ENCODE data around the gene NF2. TPM values are rescaled to one million over a fixed set of nuclear protein-coding genes. Genes with fewer than 3 reads are reported as not detected.
"Not testable (repeated sequence)": the region's sequence is repeated elsewhere in the genome, so short reads cannot be mapped to it uniquely, and the experiment has no call there.

The NF2 gene
- total and polyA plus RNA-seq, 12 donors = 12.2 to 67.4 (median 45.5) TPM

GRCh38 chr22:29587938-29588699 is 15.3 kb upstream of the NF2 start:
- peak; percentile 38 to 64 (median 59) for DNase-seq
- H3K27ac ChIP-seq = no peak overlapping the region
- H3K9me3 ChIP-seq (replicated peaks in 1 of 3) = no peaks in the 10 kb centered on the region
- H3K27me3 ChIP-seq = no peaks in the 10 kb centered on the region
- H3K4me1 ChIP-seq (replicated peaks in 1 of 2) = no peaks in the 10 kb centered on the region
- no peak for TF ChIP-seq POLR2A (IDR thresholded peaks at IDR 0.05)
- TF ChIP-seq CTCF (IDR thresholded peaks at IDR 0.05) = no peak
- 65 to 78% (median 73%) methylated on average over 7 to 9 of the region's 9 CpGs for WGBS, 4 donors
- intact Hi-C loops (cut with DNase I) = no loop called here
- H3K4me3 ChIP-seq = no peak overlapping the region
- H3K36me3 ChIP-seq (replicated peaks in 1 of 2) = no peaks in the 10 kb centered on the region

- intact Hi-C loops (cut with DNase I) = no loop called here
- WGBS, 4 donors = 62 to 67% (median 65%) methylated on average over 3 to 4 of the region's 4 CpGs
- Histone ChIP-seq H3K27me3 (no peaks in the 10 kb centered on the region), H3K9me3 (replicated peaks in 1 of 3) (no peaks in the 10 kb centered on the region), H3K36me3 (replicated peaks in 1 of 2) (no peaks in the 10 kb centered on the region), H3K27ac (no peak overlapping the region), H3K4me1 (replicated peaks in 1 of 2) (no peaks in the 10 kb centered on the region), H3K4me3 (no peak overlapping the region)
- TF ChIP-seq POLR2A (IDR thresholded peaks at IDR 0.05) = no peak
- no peak for TF ChIP-seq CTCF (IDR thresholded peaks at IDR 0.05)
- no peak for DNase-seq
Measured at GRCh38 chr22:29593923-29594322, 9.5 kb upstream of the NF2 start.

- H3K9me3 ChIP-seq (replicated peaks in 1 of 3); DNase-seq; intact Hi-C loops (cut with DNase I); H3K4me3 ChIP-seq; H3K27ac ChIP-seq; H3K27me3 ChIP-seq; H3K36me3 ChIP-seq (replicated peaks in 1 of 2); H3K4me1 ChIP-seq (replicated peaks in 1 of 2): not testable (repeated sequence)
- 74 to 93% (median 77%) methylated on average over 4 to 6 of the region's 6 CpGs for WGBS, 4 donors
Measured at GRCh38 chr22:29594447-29594846, 9.0 kb upstream of the NF2 start.

- Histone ChIP-seq H3K4me3 (no peak overlapping the region), H3K36me3 (replicated peaks in 1 of 2) (no peaks in the 10 kb centered on the region), H3K27me3 (no peaks in the 10 kb centered on the region), H3K27ac (no peak overlapping the region), H3K4me1 (replicated peaks in 1 of 2) (no peaks in the 10 kb centered on the region), H3K9me3 (replicated peaks in 1 of 3) (no peaks in the 10 kb centered on the region)
- intact Hi-C loops (cut with DNase I) = no loop called here
- no peak for DNase-seq
- TF ChIP-seq CTCF (IDR thresholded peaks at IDR 0.05) = no peak
- 76 to 85% (median 82%) methylated on average over 9 to 10 of the region's 10 CpGs for WGBS, 4 donors
Measured at GRCh38 chr22:29596408-29596807, 7.0 kb upstream of the NF2 start.
